Ovary (tissue), 3 donors: ENCODE measurements around the gene HBP1.

ENCODE experiments used
- CTCF ChIP-seq, 3 donors: fragments of 450-650 bp in 2 of 3; fragments of 200-600 bp in 1 of 3; IDR thresholded peaks; one replicate each; pipeline versions ENCODE4 v1.5.1 to v1.8.0; 2016 to 2022; ENCODE audit warnings: antibody characterized with exemption in 3 of 3, mild to moderate bottlenecking in 1 of 3
- POLR2A ChIP-seq: fragments of 450-650 bp; IDR thresholded peaks from one replicate; pipeline ENCODE4 v1.6.1; 2017; ENCODE audit warnings: antibody characterized with exemption, mild to moderate bottlenecking, moderate library complexity
- donor health status: DM: no; HTN: no; CAD: no.

- no peak for TF ChIP-seq CTCF (IDR thresholded peaks at IDR 0.05)
- TF ChIP-seq POLR2A = no peak
Observed at GRCh38 chr7:107236862-107237261, 68.1 kb downstream of the HBP1 start.
